Skeletal muscle satellite cell (primary cell): Measurements from ENCODE around the gene ATP6V1C2.

ENCODE experiments used
- H3K27me3 ChIP-seq: 2 replicates; pipeline ENCODE4 v1.7.0; 2013; ENCODE audit warnings: low read length; ENCODE audit not compliant: control insufficient read depth, insufficient read depth
- H3K36me3 ChIP-seq: 2 replicates; pipeline ENCODE4 v1.7.0; 2013; ENCODE audit warnings: mild to moderate bottlenecking, control low read depth, low read length; ENCODE audit not compliant: insufficient read depth
- H3K4me1 ChIP-seq: 2 replicates; pipeline ENCODE4 v1.7.0; 2013; ENCODE audit warnings: low read length; ENCODE audit not compliant: control insufficient read depth, insufficient read depth
- H3K4me2 ChIP-seq: 2 replicates; pipeline ENCODE4 v1.7.0; 2013; ENCODE audit warnings: mild to moderate bottlenecking, low read length
- H3K4me3 ChIP-seq: 2 replicates; pipeline ENCODE4 v1.7.0; 2013; ENCODE audit warnings: low read length
- H3K9ac ChIP-seq: 2 replicates; pipeline ENCODE4 v1.7.0; 2013; ENCODE audit warnings: mild to moderate bottlenecking, low read depth, low read length, moderate library complexity
- H3K9me3 ChIP-seq: replicated peaks from 2 replicates; pipeline ENCODE4 v1.7.0; 2013; ENCODE audit warnings: mild to moderate bottlenecking, control low read depth, low read length

Gene ATP6V1C2

DNA sequence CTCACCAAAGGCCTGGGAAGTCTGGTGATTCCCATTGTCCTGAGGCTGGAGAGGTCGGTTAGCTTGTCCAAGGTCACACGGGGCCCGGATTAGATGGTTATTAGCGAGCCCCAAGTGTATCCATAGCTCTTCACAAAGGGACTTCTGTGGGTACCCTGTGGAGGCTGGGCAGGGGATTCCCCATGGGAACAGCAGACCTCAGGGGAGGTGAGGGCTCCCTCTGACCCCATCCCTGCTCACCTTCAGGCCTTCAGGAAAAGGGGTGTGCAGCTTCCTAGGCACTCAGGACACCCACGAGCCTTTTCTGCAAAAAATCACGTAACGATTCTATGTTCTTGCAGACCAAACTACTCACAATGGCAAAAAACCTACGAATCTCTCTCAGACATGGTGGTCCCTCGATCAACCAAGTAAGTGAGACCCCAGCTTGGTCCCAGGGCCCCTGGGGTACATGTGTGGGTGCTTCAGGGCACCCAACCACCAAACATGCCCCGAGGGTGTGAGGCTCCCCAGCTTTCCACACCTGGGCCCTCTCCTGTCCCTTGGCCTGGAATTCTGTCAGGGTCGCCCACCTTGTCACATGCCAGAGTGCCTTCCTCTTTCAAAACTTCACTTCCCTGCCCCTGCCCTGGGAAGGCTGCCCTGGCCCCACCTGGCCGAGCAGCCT lies 50.9 kb downstream of the ATP6V1C2 start:
- Histone ChIP-seq H3K4me1 (peaks cover 6% of the 10 kb centered on the region), H3K36me3 (no peaks in the 10 kb centered on the region), H3K4me3 (no peak overlapping the region), H3K9ac (no peak overlapping the region), H3K27me3 (peaks cover 25% of the 10 kb centered on the region), H3K9me3 (no peaks in the 10 kb centered on the region), H3K4me2 (no peak overlapping the region)

DNA sequence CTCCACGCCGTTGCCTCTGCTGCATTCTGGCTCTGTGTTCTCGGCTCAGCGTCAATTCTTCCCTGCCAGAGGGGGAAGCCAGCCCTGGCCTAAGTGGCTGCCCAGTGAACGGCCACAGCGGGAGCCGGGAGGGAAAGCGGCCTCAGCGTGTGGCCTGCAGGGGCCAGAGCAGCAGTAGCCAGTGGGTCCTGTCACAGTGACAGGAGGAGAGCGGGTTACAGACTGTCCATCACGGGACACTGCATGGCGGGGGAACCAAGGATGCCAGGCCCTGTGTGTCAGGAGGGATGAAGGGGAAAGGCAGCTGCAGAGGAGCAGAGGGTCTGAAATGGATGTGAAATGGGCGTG lies 51.4 kb downstream of the ATP6V1C2 start:
- no peak overlapping the region for H3K4me2 ChIP-seq
- peaks cover under 1% of the 10 kb centered on the region for H3K36me3 ChIP-seq
- H3K4me3 ChIP-seq = no peak overlapping the region
- H3K4me1 ChIP-seq = peaks cover 6% of the 10 kb centered on the region
- H3K9me3 ChIP-seq = no peaks in the 10 kb centered on the region
- H3K9ac ChIP-seq = no peak overlapping the region
- peaks cover 23% of the 10 kb centered on the region for H3K27me3 ChIP-seq

DNA sequence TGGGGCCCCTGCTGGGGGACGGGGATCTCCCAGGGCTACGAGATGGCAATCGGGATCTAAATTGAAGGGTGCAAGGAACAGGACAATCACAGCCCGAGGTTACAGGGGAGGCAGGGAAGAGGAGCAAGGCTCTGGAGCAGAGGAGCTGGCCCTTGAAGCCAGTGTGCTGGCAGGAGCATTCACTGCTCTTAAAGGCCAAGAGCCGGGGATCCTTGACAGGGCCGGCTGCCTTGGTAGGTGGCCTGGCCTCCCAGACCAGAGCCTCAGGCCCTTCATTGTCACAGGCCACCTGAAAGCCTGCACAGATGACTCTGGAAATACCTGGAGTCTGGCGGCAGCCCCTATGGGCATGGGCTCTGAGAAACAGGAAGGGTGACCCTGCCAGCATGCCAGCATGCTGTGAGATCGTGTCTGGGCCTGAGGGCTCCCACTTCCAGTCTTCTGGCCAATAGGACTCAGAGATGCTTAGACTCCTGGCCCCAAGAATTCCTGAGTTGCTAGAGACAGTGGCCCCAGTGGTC lies 52.5 kb downstream of the ATP6V1C2 start:
- Histone ChIP-seq H3K4me3 (no peak overlapping the region), H3K4me1 (no peaks in the 10 kb centered on the region), H3K9me3 (no peaks in the 10 kb centered on the region), H3K36me3 (peaks cover 11% of the 10 kb centered on the region), H3K9ac (no peak overlapping the region), H3K27me3 (peaks cover 14% of the 10 kb centered on the region), H3K4me2 (no peak overlapping the region)

DNA sequence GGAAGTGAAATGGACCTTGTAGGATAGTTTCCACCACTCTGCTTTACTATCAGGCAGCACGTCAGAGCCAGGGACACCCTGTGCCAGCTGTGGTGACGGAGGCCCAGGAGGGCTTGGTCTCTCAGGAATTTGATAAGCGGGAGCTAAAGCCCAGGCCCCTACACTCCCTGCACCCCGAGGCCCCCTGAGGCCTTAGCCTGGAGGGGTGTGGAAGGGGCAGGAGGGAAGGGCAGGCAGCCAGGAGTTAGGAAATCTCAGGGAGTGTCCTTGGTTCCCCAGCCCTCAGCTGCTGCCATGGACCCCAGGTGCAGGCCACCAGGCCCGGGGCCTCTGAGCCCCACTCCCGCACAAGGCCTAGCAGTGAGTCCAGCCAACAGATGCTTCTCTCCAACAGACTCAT lies 53.0 kb downstream of the ATP6V1C2 start:
- Histone ChIP-seq H3K4me2 (no peak overlapping the region), H3K9me3 (no peaks in the 10 kb centered on the region), H3K4me3 (no peak overlapping the region), H3K9ac (no peak overlapping the region), H3K36me3 (peaks cover 11% of the 10 kb centered on the region), H3K27me3 (peaks cover 12% of the 10 kb centered on the region), H3K4me1 (no peaks in the 10 kb centered on the region)

DNA sequence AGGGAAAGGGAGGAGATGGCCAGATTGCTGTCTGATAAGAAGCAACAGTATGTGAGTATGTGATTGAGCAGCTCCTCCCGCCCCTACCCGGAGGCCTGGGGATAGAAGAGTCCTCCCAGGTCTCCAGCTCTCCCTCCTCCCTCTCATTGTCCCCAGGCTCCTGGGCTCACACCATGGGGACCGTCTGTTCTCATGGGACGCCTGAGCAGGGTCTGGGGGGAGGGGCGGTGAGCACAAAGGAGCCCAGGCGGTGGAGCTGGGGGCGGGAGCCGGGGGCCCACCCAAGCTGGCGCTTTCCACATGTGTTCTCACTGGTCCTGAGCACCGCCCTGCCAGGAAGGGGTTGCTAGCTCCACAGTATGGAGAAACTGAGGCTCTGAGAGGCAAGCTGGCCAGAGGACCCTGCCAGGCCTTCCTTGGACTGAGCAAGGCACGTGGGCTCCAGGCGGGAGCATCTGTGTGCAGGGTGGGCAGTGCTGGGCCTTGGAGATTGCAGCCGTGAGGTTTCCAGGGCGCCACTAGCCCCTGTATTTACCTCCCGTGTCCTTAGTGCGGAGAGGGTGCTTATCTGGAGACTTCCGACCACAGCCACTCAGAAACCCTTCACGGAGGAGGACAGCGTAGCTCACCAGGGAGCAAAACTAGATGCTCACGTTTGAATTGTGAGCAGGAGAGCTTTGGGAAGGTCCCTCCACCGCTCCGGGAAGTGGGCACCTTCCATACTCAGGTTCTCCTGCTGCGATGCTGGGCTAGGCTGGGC lies 53.8 kb downstream of the ATP6V1C2 start:
- H3K27me3 ChIP-seq = peaks cover 12% of the 10 kb centered on the region
- no peak overlapping the region for H3K4me2 ChIP-seq
- no peak overlapping the region for H3K4me3 ChIP-seq
- no peaks in the 10 kb centered on the region for H3K4me1 ChIP-seq
- no peak overlapping the region for H3K9ac ChIP-seq
- peaks cover 17% of the 10 kb centered on the region for H3K36me3 ChIP-seq
- H3K9me3 ChIP-seq = no peaks in the 10 kb centered on the region

- Histone ChIP-seq H3K27me3 (peaks cover 11% of the 10 kb centered on the region), H3K9me3 (no peaks in the 10 kb centered on the region), H3K36me3 (peaks cover 21% of the 10 kb centered on the region), H3K4me1 (no peaks in the 10 kb centered on the region), H3K4me2 (no peak overlapping the region), H3K4me3 (no peak overlapping the region), H3K9ac (no peak overlapping the region)
These were observed 54.4 kb downstream of the ATP6V1C2 start for GRCh38 chr2:10775831-10776230.

DNA sequence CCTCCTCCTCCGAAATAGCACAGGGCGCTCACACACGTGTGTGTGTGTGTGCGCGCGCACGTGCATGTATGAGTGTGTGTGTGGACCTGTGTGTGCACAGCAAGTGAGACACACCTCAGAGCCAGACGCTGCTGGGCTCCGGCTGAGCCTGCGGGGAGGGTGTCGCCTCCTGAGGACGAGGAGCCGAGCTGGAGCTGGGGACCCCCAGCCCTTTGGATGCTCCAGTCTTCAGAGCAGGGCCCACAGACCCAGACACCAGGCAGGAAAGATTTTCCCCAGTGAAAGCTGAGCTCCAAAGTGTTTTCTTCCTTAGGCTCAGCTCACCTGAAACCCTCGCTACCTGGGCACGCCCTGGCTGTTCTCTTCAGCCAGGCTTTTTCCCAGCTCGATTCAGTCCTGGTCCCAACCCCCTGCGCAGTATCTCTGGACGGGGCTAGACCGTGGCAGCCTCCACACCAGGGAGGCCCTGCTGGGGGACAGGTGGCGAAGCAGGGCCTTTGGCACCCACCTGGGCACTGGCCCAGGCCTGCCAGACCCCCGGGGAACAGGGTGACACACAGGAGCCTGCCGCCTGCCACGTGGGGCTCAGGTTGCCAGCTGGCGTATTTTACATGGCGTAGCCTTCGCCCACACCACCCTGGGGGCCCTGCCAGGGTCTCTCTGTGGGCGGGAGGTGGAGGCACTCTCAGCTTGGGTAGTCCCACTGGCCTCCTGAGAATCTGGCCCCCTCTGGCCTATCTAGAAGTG lies 55.0 kb downstream of the ATP6V1C2 start:
- peaks cover 5% of the 10 kb centered on the region for H3K27me3 ChIP-seq
- H3K4me2 ChIP-seq = no peak overlapping the region
- no peaks in the 10 kb centered on the region for H3K4me1 ChIP-seq
- no peak overlapping the region for H3K4me3 ChIP-seq
- H3K9ac ChIP-seq = no peak overlapping the region
- H3K36me3 ChIP-seq = peaks cover 26% of the 10 kb centered on the region
- no peaks in the 10 kb centered on the region for H3K9me3 ChIP-seq

GRCh38 chr2:10777111-10777841 lies 55.8 kb downstream of the ATP6V1C2 start:
- Histone ChIP-seq H3K4me3 (no peak overlapping the region), H3K4me1 (no peaks in the 10 kb centered on the region), H3K27me3 (no peaks in the 10 kb centered on the region), H3K9ac (no peak overlapping the region), H3K4me2 (no peak overlapping the region), H3K9me3 (no peaks in the 10 kb centered on the region), H3K36me3 (peaks cover 34% of the 10 kb centered on the region)

DNA sequence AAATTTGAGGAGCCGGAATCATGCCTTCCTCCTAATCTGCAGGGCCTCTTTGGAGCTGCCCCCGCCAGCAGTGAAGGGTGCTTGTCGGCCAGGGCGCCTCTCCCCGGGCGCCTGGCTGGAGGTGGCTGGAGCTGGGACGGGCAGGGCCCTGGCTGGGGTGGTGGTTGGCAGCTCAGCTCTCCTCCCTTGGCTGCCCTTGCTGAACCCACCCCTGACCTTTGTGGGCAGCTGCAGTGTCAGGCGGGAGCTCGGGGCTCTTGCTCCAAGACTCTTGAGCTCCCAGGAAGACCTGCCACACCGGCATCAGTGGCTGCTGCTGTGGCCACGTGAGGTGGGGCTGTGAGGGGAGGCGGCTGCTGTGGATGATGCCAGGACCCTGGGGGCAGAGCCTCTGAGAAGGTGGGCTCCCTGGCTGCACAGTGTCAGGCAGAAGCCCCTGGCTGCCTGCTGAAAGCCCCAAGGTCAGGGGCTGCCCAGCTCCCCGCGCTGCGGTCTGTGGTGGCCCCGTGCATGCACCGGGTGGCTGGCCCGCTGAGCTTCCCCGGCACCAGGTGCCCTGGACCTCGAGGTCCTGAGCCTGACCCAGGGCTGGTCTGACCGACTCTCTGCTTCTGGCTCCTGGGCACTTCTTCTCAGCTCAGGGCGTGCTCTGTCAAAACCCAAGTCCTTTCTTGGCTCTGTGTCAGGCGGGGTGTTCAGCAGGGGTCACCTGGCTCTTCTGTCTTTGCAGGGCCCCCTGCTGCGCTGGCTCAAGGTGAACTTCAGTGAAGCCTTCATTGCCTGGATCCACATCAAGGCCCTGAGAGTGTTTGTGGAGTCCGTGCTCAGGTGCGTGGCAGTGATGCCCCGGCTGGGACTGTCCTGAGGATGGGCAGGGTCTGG lies 56.7 kb downstream of the ATP6V1C2 start:
- H3K4me3 ChIP-seq = no peak overlapping the region
- H3K27me3 ChIP-seq = no peaks in the 10 kb centered on the region
- no peaks in the 10 kb centered on the region for H3K4me1 ChIP-seq
- H3K36me3 ChIP-seq = peaks cover 38% of the 10 kb centered on the region
- no peak overlapping the region for H3K4me2 ChIP-seq
- H3K9me3 ChIP-seq = no peaks in the 10 kb centered on the region
- no peak overlapping the region for H3K9ac ChIP-seq

DNA sequence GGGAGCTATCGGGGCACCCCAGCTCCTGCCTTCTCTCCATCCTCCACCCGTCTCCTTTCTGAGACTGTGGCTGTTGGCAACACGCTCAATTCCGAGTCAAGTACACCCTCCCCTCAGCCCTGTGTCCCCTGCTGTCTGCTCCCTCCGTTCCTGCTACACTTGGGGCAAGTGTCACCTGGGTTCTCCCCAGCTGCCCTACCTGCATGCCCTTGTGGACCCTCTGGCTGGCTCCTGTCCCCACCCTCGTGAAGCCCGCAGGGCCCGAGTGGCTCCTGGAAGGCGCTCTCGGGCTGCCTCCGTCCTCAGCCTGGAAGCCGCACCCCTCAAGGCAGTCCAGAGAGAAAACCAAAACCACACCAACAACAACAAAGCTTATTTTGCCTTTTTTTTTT lies 57.3 kb downstream of the ATP6V1C2 start:
- peaks cover 6% of the 10 kb centered on the region for H3K4me1 ChIP-seq
- H3K9me3 ChIP-seq = no peaks in the 10 kb centered on the region
- peaks cover 45% of the 10 kb centered on the region for H3K36me3 ChIP-seq
- no peak overlapping the region for H3K4me2 ChIP-seq
- no peaks in the 10 kb centered on the region for H3K27me3 ChIP-seq
- H3K9ac ChIP-seq = no peak overlapping the region
- H3K4me3 ChIP-seq = no peak overlapping the region
